ENCODE data around the gene FST.

GRCh38 chr5:53448851-53449250, 31.6 kb upstream of the FST start:
- TF ChIP-seq CTCF (IDR thresholded peaks at IDR 0.05) (no peak), POLR2A (IDR thresholded peaks at IDR 0.05) (no peak), POLR2AphosphoS5 (IDR thresholded peaks at IDR 0.05) (no peak)
